ENCODE measurements around the gene PRR20G. TPM values are rescaled to one million over a fixed set of nuclear protein-coding genes. Genes with fewer than 3 reads are reported as not detected.

Gene PRR20G
- total and polyA plus RNA-seq, 11 donors = not detected

DNA sequence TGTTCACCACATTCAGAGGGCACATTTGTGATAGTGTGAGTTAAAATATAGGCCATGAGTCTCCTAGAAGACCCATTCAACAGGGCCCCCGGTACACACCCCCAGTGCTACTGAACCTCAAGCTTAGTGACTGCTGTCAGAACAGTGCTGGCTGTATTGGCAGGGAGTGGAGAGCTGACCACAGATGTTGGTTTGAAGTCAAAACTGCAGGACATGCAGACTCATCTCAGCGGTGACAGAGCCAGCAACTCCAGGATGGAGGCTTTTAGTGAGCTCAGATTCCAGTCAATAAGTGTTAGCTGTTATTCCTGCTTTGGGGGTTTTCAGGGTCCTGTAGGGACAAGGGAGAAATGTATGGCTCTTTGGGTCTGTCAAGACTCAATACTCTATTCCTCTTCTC lies 29.1 kb downstream of the PRR20G start:
- intact Hi-C loops (cut with DNase I) = no loop called here
- Histone ChIP-seq H3K27ac (no peak overlapping the region), H3K4me1 (no peaks in the 10 kb centered on the region), H3K27me3 (peaks cover 0 to 7% (median 0%) of the 10 kb centered on the region in 9 donors), H3K9me3 (no peaks in the 10 kb centered on the region), H3K4me3 (no peak overlapping the region), H3K36me3 (no peaks in the 10 kb centered on the region)
- DNase-seq (no peak), ATAC-seq (no peak)
- TF ChIP-seq, protein P1, sequence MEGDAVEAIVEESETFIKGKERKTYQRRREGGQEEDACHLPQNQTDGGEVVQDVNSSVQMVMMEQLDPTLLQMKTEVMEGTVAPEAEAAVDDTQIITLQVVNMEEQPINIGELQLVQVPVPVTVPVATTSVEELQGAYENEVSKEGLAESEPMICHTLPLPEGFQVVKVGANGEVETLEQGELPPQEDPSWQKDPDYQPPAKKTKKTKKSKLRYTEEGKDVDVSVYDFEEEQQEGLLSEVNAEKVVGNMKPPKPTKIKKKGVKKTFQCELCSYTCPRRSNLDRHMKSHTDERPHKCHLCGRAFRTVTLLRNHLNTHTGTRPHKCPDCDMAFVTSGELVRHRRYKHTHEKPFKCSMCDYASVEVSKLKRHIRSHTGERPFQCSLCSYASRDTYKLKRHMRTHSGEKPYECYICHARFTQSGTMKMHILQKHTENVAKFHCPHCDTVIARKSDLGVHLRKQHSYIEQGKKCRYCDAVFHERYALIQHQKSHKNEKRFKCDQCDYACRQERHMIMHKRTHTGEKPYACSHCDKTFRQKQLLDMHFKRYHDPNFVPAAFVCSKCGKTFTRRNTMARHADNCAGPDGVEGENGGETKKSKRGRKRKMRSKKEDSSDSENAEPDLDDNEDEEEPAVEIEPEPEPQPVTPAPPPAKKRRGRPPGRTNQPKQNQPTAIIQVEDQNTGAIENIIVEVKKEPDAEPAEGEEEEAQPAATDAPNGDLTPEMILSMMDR (IDR thresholded peaks at IDR 0.05) = no peak
- TF ChIP-seq POLR2A (IDR thresholded peaks at IDR 0.05) = no peak
- 82 to 98% (median 91%) methylated on average over 2 of the region's 2 CpGs for WGBS, 4 donors

DNA sequence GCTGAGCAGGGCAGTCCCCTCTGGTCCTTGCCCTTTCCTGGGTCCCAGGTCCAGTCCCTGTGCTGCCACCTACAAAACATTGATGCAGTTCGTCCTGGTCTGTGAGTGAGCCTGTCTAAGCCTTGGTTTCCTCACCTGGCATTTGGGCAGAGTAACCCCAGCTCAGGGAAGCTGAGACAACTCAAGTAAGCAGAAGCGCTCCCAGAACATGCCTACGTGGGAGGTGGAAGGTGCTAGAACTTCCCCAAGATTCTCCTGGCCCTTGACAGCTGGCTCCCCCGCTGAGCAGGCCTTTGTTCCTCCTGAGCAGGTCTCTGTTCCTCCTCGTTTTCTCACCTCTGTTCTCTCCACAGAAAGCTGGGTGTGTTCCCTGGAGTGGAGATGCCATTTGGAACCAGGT lies 30.5 kb downstream of the PRR20G start:
- no peaks in the 10 kb centered on the region for H3K9me3 ChIP-seq
- TF ChIP-seq, protein P1 (IDR thresholded peaks at IDR 0.05) = no peak
- TF ChIP-seq POLR2A (IDR thresholded peaks at IDR 0.05) = no peak
- intact Hi-C loops (cut with DNase I) = no loop called here
- no peaks in the 10 kb centered on the region for H3K36me3 ChIP-seq
- 69 to 84% (median 73%) methylated on average over 5 of the region's 5 CpGs for WGBS, 4 donors
- ATAC-seq (no peak), DNase-seq (no peak)
- H3K4me3 ChIP-seq = no peak overlapping the region
- H3K4me1 ChIP-seq = no peaks in the 10 kb centered on the region
- no peak overlapping the region for H3K27ac ChIP-seq
- peaks cover 0 to 9% (median 0%) of the 10 kb centered on the region in 9 donors for H3K27me3 ChIP-seq

DNA sequence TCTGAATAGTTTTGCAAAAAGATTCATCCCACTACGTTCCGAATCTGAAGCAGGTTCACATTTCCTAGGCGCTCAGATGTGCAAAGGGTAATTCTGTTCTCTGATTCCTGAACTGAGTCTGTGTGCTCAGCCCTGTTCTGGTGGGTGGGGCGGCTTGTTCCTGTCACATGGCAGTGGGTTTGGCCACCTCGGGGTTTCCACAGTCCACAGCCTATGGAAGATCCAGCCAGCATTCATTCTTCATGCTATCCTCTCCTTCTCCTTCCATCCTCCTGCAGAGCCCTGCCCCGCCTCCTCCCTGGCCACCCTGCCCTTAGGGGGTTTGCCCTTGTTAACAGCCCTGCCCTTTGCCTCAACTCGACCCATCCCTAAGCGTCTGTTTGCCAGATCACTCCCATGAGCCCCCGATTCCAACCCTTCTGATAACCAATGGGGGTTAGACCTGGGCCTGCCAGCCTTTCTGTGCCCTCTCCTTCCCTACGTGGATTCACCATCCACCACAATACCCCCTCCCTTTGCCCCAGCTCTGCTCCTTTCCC lies 31.0 kb downstream of the PRR20G start:
- TF ChIP-seq POLR2A (IDR thresholded peaks at IDR 0.05) = no peak
- TF ChIP-seq, protein P1 (IDR thresholded peaks at IDR 0.05) = no peak
- WGBS, 4 donors = 77 to 83% (median 79%) methylated on average over 10 of the region's 10 CpGs
- Histone ChIP-seq H3K9me3 (no peaks in the 10 kb centered on the region), H3K27me3 (peaks cover 0 to 9% (median 0%) of the 10 kb centered on the region in 9 donors), H3K27ac (no peak overlapping the region), H3K4me1 (no peaks in the 10 kb centered on the region), H3K36me3 (no peaks in the 10 kb centered on the region), H3K4me3 (no peak overlapping the region)
- ATAC-seq (no peak), DNase-seq (no peak)
- intact Hi-C loops (cut with DNase I) = no loop called here

DNA sequence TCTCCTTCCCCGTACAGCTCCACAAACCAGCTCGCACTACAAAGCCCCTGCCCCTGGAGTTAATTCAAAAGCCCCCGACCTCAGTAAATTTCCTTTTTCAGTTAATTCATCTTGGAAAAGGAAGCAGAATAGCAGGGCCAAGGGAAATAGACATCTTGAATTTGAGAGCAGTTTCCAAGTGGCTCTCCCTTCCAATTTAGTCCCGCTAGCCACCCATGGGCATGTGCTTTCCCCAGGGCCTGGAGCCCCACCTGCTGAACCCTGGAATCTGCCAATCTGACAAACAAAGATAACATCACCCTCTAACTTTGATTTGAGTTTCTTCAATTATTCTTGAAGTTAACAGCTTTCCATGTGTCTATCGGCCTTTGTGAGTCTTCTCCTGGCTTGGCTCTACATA lies 31.7 kb downstream of the PRR20G start:
- H3K27me3 ChIP-seq = peaks cover 0 to 9% (median 0%) of the 10 kb centered on the region in 9 donors
- WGBS, 4 donors = 79 to 81% (median 80%) methylated on average over 5 of the region's 5 CpGs
- intact Hi-C loops (cut with DNase I) = no loop called here
- no peaks in the 10 kb centered on the region for H3K36me3 ChIP-seq
- no peak overlapping the region for H3K27ac ChIP-seq
- TF ChIP-seq POLR2A (IDR thresholded peaks at IDR 0.05) = no peak
- TF ChIP-seq, protein P1 (IDR thresholded peaks at IDR 0.05) = no peak
- no peaks in the 10 kb centered on the region for H3K9me3 ChIP-seq
- DNase-seq = no peak
- ATAC-seq = no peak
- no peaks in the 10 kb centered on the region for H3K4me1 ChIP-seq
- no peak overlapping the region for H3K4me3 ChIP-seq
